Loucy (cell line): Measurements from ENCODE around the gene FYB2.

Experiments
- EZH2phosphoT487 ChIP-seq: fragments of 200-600 bp; IDR thresholded peaks from 2 replicates; pipeline ENCODE4 v1.6.1; 2018; ENCODE audit warnings: antibody characterized with exemption, mild to moderate bottlenecking, moderate library complexity, borderline replicate concordance
- TF ChIP-seq, protein P1 (sequence below): fragments of 200-600 bp; sonication (generic); conservative IDR thresholded peaks from 2 replicates; pipeline ENCODE4 v1.5.1; 2014; ENCODE audit warnings: mild to moderate bottlenecking, antibody characterized with exemption, low read length

DNA sequence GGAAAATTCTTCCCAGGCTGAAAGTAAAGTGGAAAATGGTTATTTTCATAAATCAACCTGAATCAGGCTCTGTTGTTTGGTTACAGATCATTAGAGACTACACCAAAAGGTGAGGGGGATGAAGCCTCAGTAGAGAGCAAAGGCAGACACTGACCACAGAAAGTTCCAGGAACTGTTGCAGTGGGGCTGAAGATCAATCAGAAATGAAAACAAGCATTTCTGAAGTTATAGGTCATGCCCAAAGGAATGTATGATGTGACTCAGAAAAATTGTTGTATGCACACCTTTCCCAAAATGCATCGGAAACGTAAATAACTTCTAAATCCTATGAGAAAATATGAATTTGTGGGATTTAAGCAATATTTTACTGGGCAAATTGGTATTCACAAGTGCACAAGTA is 63.3 kb downstream of the FYB2 start:
- TF ChIP-seq, protein P1, sequence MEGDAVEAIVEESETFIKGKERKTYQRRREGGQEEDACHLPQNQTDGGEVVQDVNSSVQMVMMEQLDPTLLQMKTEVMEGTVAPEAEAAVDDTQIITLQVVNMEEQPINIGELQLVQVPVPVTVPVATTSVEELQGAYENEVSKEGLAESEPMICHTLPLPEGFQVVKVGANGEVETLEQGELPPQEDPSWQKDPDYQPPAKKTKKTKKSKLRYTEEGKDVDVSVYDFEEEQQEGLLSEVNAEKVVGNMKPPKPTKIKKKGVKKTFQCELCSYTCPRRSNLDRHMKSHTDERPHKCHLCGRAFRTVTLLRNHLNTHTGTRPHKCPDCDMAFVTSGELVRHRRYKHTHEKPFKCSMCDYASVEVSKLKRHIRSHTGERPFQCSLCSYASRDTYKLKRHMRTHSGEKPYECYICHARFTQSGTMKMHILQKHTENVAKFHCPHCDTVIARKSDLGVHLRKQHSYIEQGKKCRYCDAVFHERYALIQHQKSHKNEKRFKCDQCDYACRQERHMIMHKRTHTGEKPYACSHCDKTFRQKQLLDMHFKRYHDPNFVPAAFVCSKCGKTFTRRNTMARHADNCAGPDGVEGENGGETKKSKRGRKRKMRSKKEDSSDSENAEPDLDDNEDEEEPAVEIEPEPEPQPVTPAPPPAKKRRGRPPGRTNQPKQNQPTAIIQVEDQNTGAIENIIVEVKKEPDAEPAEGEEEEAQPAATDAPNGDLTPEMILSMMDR = no peak
- TF ChIP-seq EZH2phosphoT487 = no peak
